CD14-positive monocyte (primary cell): ENCODE results near the gene TMEM45B. TPM values are rescaled to one million over a fixed set of nuclear protein-coding genes. Genes with fewer than 3 reads are reported as not detected.

Experiments
- DNase-seq, 3 donors: peaks; one replicate each; pipeline ENCODE4 v3.0.0-alpha.2; 2011 to 2022
- H2AFZ ChIP-seq: 2 replicates; pipeline ENCODE4 v1.6.0; 2012; ENCODE audit warnings: mild to moderate bottlenecking, low read depth, low read length, inconsistent platforms; ENCODE audit not compliant: insufficient read depth, poor library complexity, severe bottlenecking
- H3K27ac ChIP-seq, 2 donors: 1 replicate in 1 of 2; 2 replicates in 1 of 2; pipeline ENCODE4 v1.5.1; 2012 to 2013; ENCODE audit warnings: low read length in 2 of 2, control low read depth in 1 of 2, inconsistent platforms in 1 of 2, low read depth in 1 of 2, mild to moderate bottlenecking in 1 of 2
- H3K27me3 ChIP-seq, 2 donors: one replicate each; pipeline versions ENCODE4 v1.6.0 to v1.6.1; 2011 to 2013; ENCODE audit warnings: low read length in 2 of 2; ENCODE audit not compliant: control insufficient read depth in 2 of 2, insufficient read depth in 2 of 2
- H3K36me3 ChIP-seq, 2 donors: replicated peaks in 1 of 2; 1 replicate in 1 of 2; 2 replicates in 1 of 2; pipeline versions ENCODE4 v1.5.1 to v1.6.1; 2012 to 2013; ENCODE audit warnings: low read length in 2 of 2, control low read depth in 1 of 2, inconsistent platforms in 1 of 2, mild to moderate bottlenecking in 1 of 2; ENCODE audit not compliant: insufficient read depth in 2 of 2, control insufficient read depth in 1 of 2
- H3K4me1 ChIP-seq, 2 donors: 1 replicate in 1 of 2; 2 replicates in 1 of 2; pipeline versions ENCODE4 v1.5.1 to v1.6.1; 2012 to 2013; ENCODE audit warnings: low read length in 2 of 2, control low read depth in 1 of 2, inconsistent platforms in 1 of 2, mild to moderate bottlenecking in 1 of 2, moderate library complexity in 1 of 2; ENCODE audit not compliant: insufficient read depth in 2 of 2, control insufficient read depth in 1 of 2
- H3K4me2 ChIP-seq: replicated peaks from 2 replicates; pipeline ENCODE3; 2012; ENCODE audit warnings: low read length, moderate library complexity, mild to moderate bottlenecking; ENCODE audit not compliant: poor library complexity, severe bottlenecking; ENCODE audit errors: extremely low read depth
- H3K4me3 ChIP-seq, 3 experiments: fragments of 200-600 bp in 1 of 3; sonication (generic) in 1 of 3; replicated peaks in 1 of 3; 1 replicate in 2 of 3; 2 replicates in 1 of 3; pipeline ENCODE4 v1.5.1; 2011 to 2013; ENCODE audit warnings: low read length in 3 of 3, mild to moderate bottlenecking in 3 of 3, control low read depth in 2 of 3, low read depth in 2 of 3, inconsistent platforms in 1 of 3, moderate library complexity in 1 of 3
- H3K79me2 ChIP-seq: 2 replicates; pipeline ENCODE4 v1.6.0; 2012; ENCODE audit warnings: mild to moderate bottlenecking, control low read depth, inconsistent platforms, low read length, moderate library complexity; ENCODE audit not compliant: insufficient read depth
- H3K9ac ChIP-seq: 2 replicates; pipeline ENCODE4 v1.6.0; 2017; ENCODE audit warnings: low read length, mild to moderate bottlenecking; ENCODE audit not compliant: insufficient read depth, poor library complexity, severe bottlenecking
- H3K9me3 ChIP-seq, 2 donors: replicated peaks in 1 of 2; 1 replicate in 1 of 2; 2 replicates in 1 of 2; pipeline versions ENCODE4 v1.5.1 to v1.6.1; 2012 to 2013; ENCODE audit warnings: low read length in 2 of 2, control low read depth in 1 of 2; ENCODE audit not compliant: control insufficient read depth in 1 of 2, insufficient read depth in 1 of 2
- H4K20me1 ChIP-seq: 2 replicates; pipeline ENCODE4 v1.6.0; 2012; ENCODE audit warnings: mild to moderate bottlenecking, low read length, control low read depth, moderate library complexity; ENCODE audit not compliant: insufficient read depth
- H3K27ac Mint-ChIP-seq, 7 donors: one replicate each; pipeline ENCODE4 v1.8.0; 2020; ENCODE audit warnings: mild to moderate bottlenecking in 7 of 7, mixed read lengths in 7 of 7, moderate library complexity in 6 of 7, inconsistent platforms in 2 of 7
- H3K27me3 Mint-ChIP-seq, 3 donors: one replicate each; pipeline ENCODE4 v1.8.0; 2021 to 2022; ENCODE audit warnings: low read depth in 3 of 3, mild to moderate bottlenecking in 3 of 3, mixed read lengths in 3 of 3, moderate library complexity in 3 of 3, inconsistent platforms in 1 of 3
- H3K36me3 Mint-ChIP-seq, 2 donors: one replicate each; pipeline ENCODE4 v1.8.0; 2020; ENCODE audit warnings: mixed read lengths in 2 of 2, inconsistent platforms in 1 of 2, mild to moderate bottlenecking in 1 of 2
- H3K4me1 Mint-ChIP-seq: one replicate; pipeline ENCODE4 v1.8.0; 2020; ENCODE audit warnings: mild to moderate bottlenecking, mixed read lengths
- H3K4me3 Mint-ChIP-seq, 2 donors: one replicate each; pipeline ENCODE4 v1.8.0; 2020; ENCODE audit warnings: mild to moderate bottlenecking in 2 of 2, mixed read lengths in 2 of 2, moderate library complexity in 1 of 2
- H3K9me3 Mint-ChIP-seq, 7 donors: one replicate each; pipeline ENCODE4 v1.8.0; 2020 to 2022; ENCODE audit warnings: mixed read lengths in 7 of 7, mild to moderate bottlenecking in 6 of 7, moderate library complexity in 6 of 7, inconsistent platforms in 2 of 7
- WGBS: methylation state at CpG from one replicate; pipeline ENCODE4 v1.1.5; 2013; ENCODE audit warnings: missing lambda C conversion rate; ENCODE audit not compliant: insufficient coverage; 5-methylcytosine and 5-hydroxymethylcytosine counted together
- intact Hi-C, 2 donors: fragments of 100-400 bp; cut with micrococcal nuclease; formaldehyde crosslinking; loops; one replicate each; pipeline versions ENCODE4 v1.15.0 to v1.15.1; 2023
- polyA plus RNA-seq, 3 donors: library from polyadenylated mRNA; depleted of rRNA in 1 of 3; unstranded in 2 of 3; stranded (reverse) in 1 of 3; fragments of 300-500 nt in 2 of 3; fragments of >200 nt in 1 of 3; fragmentation: Illumina TruSeq in 2 of 3; gene quantifications; 1 replicate in 2 of 3; 2 replicates in 1 of 3; pipeline ENCODE4 v1.2.3, GENCODE V29; 2012 to 2021
- TF ChIP-seq, protein P1 (sequence below): fragments of 200-600 bp; IDR thresholded peaks from one replicate; pipeline ENCODE4 v1.8.0; 2022; ENCODE audit warnings: antibody characterized with exemption, mild to moderate bottlenecking

The TMEM45B gene
- polyA plus RNA-seq, 3 donors, result 0.24 to 1.7 (median 0.56) TPM

DNA sequence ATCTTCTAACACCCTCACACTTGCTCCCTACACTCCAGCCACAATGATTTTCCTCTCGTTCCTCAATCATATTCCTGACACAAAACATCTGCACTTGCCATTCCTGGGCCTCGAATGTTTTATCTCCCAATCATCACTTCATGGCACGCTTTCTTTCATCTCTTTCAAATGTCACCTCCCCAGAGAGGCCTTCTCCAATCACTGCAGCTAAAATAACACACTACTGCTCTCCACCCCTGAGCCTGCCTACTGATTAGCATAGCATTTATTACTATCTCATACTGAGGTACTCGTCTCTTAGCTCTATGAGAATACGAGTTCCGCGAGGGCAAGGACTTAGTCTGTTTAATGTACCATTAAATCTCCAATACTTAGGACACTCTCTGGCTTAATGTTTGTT lies 56.3 kb downstream of the TMEM45B start:
- H3K36me3 ChIP-seq, result peaks cover 82 to 100% of the 10 kb centered on the region in 2 donors
- no peak for DNase-seq
- no peak overlapping the region for H3K4me2 ChIP-seq
- H4K20me1 ChIP-seq, result no peaks in the 10 kb centered on the region
- H3K4me1 ChIP-seq, result no peaks in the 10 kb centered on the region
- H3K27me3 ChIP-seq, result no peaks in the 10 kb centered on the region
- no peaks in the 10 kb centered on the region for H3K9me3 ChIP-seq
- H3K79me2 ChIP-seq, result no peaks in the 10 kb centered on the region
- TF ChIP-seq, protein P1, sequence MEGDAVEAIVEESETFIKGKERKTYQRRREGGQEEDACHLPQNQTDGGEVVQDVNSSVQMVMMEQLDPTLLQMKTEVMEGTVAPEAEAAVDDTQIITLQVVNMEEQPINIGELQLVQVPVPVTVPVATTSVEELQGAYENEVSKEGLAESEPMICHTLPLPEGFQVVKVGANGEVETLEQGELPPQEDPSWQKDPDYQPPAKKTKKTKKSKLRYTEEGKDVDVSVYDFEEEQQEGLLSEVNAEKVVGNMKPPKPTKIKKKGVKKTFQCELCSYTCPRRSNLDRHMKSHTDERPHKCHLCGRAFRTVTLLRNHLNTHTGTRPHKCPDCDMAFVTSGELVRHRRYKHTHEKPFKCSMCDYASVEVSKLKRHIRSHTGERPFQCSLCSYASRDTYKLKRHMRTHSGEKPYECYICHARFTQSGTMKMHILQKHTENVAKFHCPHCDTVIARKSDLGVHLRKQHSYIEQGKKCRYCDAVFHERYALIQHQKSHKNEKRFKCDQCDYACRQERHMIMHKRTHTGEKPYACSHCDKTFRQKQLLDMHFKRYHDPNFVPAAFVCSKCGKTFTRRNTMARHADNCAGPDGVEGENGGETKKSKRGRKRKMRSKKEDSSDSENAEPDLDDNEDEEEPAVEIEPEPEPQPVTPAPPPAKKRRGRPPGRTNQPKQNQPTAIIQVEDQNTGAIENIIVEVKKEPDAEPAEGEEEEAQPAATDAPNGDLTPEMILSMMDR, result no peak
- Mint-ChIP-seq H3K27ac (no peak overlapping the region), H3K4me1 (peaks cover under 1% of the 10 kb centered on the region), H3K9me3 (no peaks in the 10 kb centered on the region), H3K27me3 (no peaks in the 10 kb centered on the region), H3K4me3 (no peak overlapping the region), H3K36me3 (peaks cover 91 to 100% of the 10 kb centered on the region in 2 donors)
- H3K9ac ChIP-seq, result no peak overlapping the region
- intact Hi-C loops, result no loop called here
- H3K4me3 ChIP-seq, result no peak overlapping the region
- no peak overlapping the region for H2AFZ ChIP-seq
- 98% methylated on average over 3 of the region's 7 CpGs for WGBS
- H3K27ac ChIP-seq, result no peak overlapping the region

DNA sequence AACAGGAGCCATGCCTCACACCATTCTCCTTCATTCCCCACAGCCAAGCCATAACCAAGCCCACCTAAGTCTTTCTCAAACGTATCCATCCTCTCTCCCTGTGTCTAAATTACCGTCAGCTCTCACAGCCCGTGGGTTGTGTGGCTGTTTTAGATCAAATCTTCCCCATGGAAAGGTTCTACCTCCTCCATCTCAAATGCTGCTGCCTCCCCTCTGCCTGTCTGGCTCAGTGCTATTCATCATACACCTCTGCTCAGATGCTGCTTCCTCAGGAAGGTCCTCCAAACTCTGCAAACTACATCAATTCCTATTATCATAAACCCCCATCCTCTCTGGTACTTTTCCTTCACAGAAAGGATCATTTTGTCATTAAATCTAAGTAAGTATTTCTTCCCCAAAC lies 64.7 kb downstream of the TMEM45B start:
- H3K4me2 ChIP-seq, result no peak overlapping the region
- no peak overlapping the region for H3K4me3 ChIP-seq
- H3K27me3 ChIP-seq, result no peaks in the 10 kb centered on the region
- no peak overlapping the region for H3K4me3 Mint-ChIP-seq
- H3K9ac ChIP-seq, result no peak overlapping the region
- peaks cover 95 to 100% of the 10 kb centered on the region in 2 donors for H3K36me3 Mint-ChIP-seq
- no peaks in the 10 kb centered on the region for H3K4me1 ChIP-seq
- H3K9me3 Mint-ChIP-seq, result peaks cover 0 to 2% (median 0%) of the 10 kb centered on the region in 7 donors
- TF ChIP-seq, protein P1, result no peak
- H3K79me2 ChIP-seq, result no peaks in the 10 kb centered on the region
- WGBS, result 94% methylated on average over 3 of the region's 3 CpGs
- intact Hi-C loops, result no loop called here
- H2AFZ ChIP-seq, result no peak overlapping the region
- H3K27ac Mint-ChIP-seq, result peak overlapping the region in 1 of 7 donors; percentile 9
- no peaks in the 10 kb centered on the region for H4K20me1 ChIP-seq
- no peaks in the 10 kb centered on the region for H3K4me1 Mint-ChIP-seq
- H3K9me3 ChIP-seq, result no peaks in the 10 kb centered on the region
- no peak for DNase-seq
- no peaks in the 10 kb centered on the region for H3K27me3 Mint-ChIP-seq
- H3K27ac ChIP-seq, result no peak overlapping the region
- H3K36me3 ChIP-seq, result peaks cover 96 to 100% of the 10 kb centered on the region in 2 donors
